HuH-7 (cell line): ENCODE results near the gene ZNF576.
A peak's percentile ranks its signal among the peaks of the same experiment; 100 is the strongest.
"Not testable (repeated sequence)": the region's sequence is repeated elsewhere in the genome, so short reads cannot be mapped to it uniquely, and the experiment has no call there.

Experiments used
- DNase-seq: peaks from one replicate; pipeline ENCODE4 v3.0.0; 2011; ENCODE audit warnings: low spot score

Gene ZNF576

GRCh38 chr19:43626838-43627237 is 30.4 kb downstream of the ZNF576 start:
- no peak for DNase-seq

- no peak for DNase-seq
These were observed 32.4 kb downstream of the ZNF576 start for GRCh38 chr19:43628646-43629326.

- DNase-seq, result no peak
These were observed 35.1 kb downstream of the ZNF576 start for GRCh38 chr19:43631491-43631890.

- no peak for DNase-seq
These were observed 37.1 kb downstream of the ZNF576 start for GRCh38 chr19:43633520-43633919.

GRCh38 chr19:43634068-43634467 is 37.7 kb downstream of the ZNF576 start:
- DNase-seq, result no peak

GRCh38 chr19:43634506-43634871 is 38.1 kb downstream of the ZNF576 start:
- no peak for DNase-seq

GRCh38 chr19:43634872-43635560 is 38.6 kb downstream of the ZNF576 start:
- peak; percentile 54 for DNase-seq

- not testable (repeated sequence) for DNase-seq
These were observed 39.2 kb downstream of the ZNF576 start for GRCh38 chr19:43635561-43635940.

- no peak for DNase-seq
These were observed 39.8 kb downstream of the ZNF576 start for GRCh38 chr19:43636121-43636683.

- DNase-seq, result no peak
These were observed 42.0 kb downstream of the ZNF576 start for GRCh38 chr19:43638214-43638994.

GRCh38 chr19:43638995-43639518 is 42.7 kb downstream of the ZNF576 start:
- DNase-seq, result no peak

GRCh38 chr19:43639519-43640423 is 43.4 kb downstream of the ZNF576 start, which contains the start of gene CADM4:
Gene CADM4 (minus strand): TSS chr19:43639850. CDS start chr19:43639790, 60 bp downstream.
- peak; percentile 58 for DNase-seq

GRCh38 chr19:43640424-43640757 is 44.0 kb downstream of the ZNF576 start:
- no peak for DNase-seq

- DNase-seq, result no peak
These were observed 44.9 kb downstream of the ZNF576 start for GRCh38 chr19:43641333-43641732.

- DNase-seq, result no peak
These were observed 46.1 kb downstream of the ZNF576 start for GRCh38 chr19:43642531-43642930.

GRCh38 chr19:43643326-43643725 is 46.9 kb downstream of the ZNF576 start:
- no peak for DNase-seq

GRCh38 chr19:43644181-43644580 is 47.8 kb downstream of the ZNF576 start:
- DNase-seq, result no peak

- no peak for DNase-seq
These were observed 52.2 kb downstream of the ZNF576 start for GRCh38 chr19:43648633-43649032.

GRCh38 chr19:43649514-43649913 is 53.1 kb downstream of the ZNF576 start:
- DNase-seq, result no peak

GRCh38 chr19:43650276-43650675 is 53.9 kb downstream of the ZNF576 start:
- DNase-seq, result not testable (repeated sequence)
